ENCODE measurements around the gene HERC6.

DNA sequence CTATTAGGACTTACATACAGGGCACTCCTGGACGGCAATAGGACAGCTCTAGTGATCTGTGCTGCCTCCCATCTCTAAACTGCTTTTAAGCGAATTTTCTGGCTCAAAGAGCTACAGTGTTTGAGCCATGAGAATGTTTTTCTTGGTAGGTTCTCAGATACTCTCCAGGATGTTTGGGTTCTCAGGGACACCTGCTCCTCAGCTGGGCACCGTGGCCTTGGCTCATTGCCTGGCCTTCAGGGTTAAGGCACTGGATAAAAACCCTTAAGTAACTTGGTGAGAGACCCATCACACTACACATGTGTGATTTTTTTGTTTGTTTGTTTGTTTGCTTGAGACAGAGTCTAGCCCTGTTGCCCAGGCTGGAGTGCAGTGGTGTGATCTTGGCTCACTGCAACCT is 39.8 kb downstream of the HERC6 start:
- TF ChIP-seq, protein P1, sequence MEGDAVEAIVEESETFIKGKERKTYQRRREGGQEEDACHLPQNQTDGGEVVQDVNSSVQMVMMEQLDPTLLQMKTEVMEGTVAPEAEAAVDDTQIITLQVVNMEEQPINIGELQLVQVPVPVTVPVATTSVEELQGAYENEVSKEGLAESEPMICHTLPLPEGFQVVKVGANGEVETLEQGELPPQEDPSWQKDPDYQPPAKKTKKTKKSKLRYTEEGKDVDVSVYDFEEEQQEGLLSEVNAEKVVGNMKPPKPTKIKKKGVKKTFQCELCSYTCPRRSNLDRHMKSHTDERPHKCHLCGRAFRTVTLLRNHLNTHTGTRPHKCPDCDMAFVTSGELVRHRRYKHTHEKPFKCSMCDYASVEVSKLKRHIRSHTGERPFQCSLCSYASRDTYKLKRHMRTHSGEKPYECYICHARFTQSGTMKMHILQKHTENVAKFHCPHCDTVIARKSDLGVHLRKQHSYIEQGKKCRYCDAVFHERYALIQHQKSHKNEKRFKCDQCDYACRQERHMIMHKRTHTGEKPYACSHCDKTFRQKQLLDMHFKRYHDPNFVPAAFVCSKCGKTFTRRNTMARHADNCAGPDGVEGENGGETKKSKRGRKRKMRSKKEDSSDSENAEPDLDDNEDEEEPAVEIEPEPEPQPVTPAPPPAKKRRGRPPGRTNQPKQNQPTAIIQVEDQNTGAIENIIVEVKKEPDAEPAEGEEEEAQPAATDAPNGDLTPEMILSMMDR (IDR thresholded peaks at IDR 0.05) = no peak
- TF ChIP-seq EZH2 (IDR thresholded peaks at IDR 0.05; ENCODE audit: borderline replicate concordance, insufficient read depth, low read depth, low read length, poor library complexity, severe bottlenecking) = no peak
